Measurements from ENCODE around the gene RAB3D.

DNA sequence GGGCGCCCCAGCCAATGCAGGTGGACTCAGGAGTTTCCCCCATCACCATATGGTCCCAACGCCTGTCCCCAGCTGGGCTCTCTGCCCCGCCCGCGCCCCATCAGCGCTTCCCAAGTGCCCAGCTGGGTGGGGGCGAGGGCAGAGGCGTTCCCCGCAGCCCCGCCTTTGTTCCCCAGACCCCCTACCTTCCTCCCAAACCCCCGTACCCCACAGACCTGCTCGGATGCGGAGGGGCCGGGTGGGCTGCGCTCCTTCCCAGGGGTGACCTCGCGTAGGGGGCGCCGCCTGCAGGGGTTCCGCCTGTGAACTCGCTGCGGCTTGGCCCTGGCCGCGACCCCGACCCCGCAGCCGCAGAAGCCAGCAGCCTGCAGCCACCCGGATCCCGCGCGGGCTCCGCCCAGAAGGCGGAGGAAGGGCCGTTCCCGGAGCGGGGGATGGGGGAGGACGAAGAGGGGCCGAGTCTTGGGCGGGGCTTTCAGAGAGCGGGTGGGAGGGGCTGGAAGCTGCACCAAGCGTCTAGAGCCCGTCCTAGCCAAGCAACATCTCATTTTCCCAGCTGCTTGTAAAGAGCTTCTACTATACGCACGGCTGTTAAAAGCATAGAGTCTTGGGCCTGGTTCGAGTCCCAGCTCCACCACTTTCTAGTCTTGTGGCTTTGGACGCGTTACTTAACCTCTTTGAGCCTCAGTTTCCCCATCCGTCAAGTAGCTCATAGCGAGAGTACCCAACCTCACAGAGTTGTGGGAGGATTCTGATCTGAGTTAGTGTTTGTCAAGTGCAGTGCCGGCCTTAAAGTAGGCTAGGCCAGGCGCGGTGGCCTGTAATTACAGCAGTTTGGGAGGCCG is at the start of gene RAB3D:
- TF ChIP-seq ZFP3 (CRISPR knock-in tag; IDR thresholded peaks at IDR 0.05) (no peak), ISL1 (CRISPR knock-in tag; IDR thresholded peaks at IDR 0.05) (no peak), OSR1 (CRISPR knock-in tag; IDR thresholded peaks at IDR 0.05) (no peak)
- TF ChIP-seq, protein P1, sequence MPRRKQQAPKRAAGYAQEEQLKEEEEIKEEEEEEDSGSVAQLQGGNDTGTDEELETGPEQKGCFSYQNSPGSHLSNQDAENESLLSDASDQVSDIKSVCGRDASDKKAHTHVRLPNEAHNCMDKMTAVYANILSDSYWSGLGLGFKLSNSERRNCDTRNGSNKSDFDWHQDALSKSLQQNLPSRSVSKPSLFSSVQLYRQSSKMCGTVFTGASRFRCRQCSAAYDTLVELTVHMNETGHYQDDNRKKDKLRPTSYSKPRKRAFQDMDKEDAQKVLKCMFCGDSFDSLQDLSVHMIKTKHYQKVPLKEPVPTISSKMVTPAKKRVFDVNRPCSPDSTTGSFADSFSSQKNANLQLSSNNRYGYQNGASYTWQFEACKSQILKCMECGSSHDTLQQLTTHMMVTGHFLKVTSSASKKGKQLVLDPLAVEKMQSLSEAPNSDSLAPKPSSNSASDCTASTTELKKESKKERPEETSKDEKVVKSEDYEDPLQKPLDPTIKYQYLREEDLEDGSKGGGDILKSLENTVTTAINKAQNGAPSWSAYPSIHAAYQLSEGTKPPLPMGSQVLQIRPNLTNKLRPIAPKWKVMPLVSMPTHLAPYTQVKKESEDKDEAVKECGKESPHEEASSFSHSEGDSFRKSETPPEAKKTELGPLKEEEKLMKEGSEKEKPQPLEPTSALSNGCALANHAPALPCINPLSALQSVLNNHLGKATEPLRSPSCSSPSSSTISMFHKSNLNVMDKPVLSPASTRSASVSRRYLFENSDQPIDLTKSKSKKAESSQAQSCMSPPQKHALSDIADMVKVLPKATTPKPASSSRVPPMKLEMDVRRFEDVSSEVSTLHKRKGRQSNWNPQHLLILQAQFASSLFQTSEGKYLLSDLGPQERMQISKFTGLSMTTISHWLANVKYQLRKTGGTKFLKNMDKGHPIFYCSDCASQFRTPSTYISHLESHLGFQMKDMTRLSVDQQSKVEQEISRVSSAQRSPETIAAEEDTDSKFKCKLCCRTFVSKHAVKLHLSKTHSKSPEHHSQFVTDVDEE (CRISPR knock-in tag; IDR thresholded peaks at IDR 0.05), result no peak
- TF ChIP-seq, protein P2, sequence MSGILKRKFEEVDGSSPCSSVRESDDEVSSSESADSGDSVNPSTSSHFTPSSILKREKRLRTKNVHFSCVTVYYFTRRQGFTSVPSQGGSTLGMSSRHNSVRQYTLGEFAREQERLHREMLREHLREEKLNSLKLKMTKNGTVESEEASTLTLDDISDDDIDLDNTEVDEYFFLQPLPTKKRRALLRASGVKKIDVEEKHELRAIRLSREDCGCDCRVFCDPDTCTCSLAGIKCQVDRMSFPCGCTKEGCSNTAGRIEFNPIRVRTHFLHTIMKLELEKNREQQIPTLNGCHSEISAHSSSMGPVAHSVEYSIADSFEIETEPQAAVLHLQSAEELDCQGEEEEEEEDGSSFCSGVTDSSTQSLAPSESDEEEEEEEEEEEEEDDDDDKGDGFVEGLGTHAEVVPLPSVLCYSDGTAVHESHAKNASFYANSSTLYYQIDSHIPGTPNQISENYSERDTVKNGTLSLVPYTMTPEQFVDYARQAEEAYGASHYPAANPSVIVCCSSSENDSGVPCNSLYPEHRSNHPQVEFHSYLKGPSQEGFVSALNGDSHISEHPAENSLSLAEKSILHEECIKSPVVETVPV (CRISPR knock-in tag; IDR thresholded peaks at IDR 0.05), result no peak
- TF ChIP-seq, protein P3, sequence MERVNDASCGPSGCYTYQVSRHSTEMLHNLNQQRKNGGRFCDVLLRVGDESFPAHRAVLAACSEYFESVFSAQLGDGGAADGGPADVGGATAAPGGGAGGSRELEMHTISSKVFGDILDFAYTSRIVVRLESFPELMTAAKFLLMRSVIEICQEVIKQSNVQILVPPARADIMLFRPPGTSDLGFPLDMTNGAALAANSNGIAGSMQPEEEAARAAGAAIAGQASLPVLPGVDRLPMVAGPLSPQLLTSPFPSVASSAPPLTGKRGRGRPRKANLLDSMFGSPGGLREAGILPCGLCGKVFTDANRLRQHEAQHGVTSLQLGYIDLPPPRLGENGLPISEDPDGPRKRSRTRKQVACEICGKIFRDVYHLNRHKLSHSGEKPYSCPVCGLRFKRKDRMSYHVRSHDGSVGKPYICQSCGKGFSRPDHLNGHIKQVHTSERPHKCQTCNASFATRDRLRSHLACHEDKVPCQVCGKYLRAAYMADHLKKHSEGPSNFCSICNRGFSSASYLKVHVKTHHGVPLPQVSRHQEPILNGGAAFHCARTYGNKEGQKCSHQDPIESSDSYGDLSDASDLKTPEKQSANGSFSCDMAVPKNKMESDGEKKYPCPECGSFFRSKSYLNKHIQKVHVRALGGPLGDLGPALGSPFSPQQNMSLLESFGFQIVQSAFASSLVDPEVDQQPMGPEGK (CRISPR knock-in tag; IDR thresholded peaks at IDR 0.05; ENCODE audit: borderline replicate concordance), result no peak
- TF ChIP-seq, protein P4, sequence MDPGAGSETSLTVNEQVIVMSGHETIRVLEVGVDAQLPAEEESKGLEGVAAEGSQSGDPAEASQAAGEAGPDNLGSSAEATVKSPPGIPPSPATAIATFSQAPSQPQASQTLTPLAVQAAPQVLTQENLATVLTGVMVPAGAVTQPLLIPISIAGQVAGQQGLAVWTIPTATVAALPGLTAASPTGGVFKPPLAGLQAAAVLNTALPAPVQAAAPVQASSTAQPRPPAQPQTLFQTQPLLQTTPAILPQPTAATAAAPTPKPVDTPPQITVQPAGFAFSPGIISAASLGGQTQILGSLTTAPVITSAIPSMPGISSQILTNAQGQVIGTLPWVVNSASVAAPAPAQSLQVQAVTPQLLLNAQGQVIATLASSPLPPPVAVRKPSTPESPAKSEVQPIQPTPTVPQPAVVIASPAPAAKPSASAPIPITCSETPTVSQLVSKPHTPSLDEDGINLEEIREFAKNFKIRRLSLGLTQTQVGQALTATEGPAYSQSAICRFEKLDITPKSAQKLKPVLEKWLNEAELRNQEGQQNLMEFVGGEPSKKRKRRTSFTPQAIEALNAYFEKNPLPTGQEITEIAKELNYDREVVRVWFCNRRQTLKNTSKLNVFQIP (CRISPR knock-in tag; IDR thresholded peaks at IDR 0.05; ENCODE audit: borderline replicate concordance, low read depth), result no peak
